ENCODE results near the gene SYT5.

- TF ChIP-seq CTCF (IDR thresholded peaks at IDR 0.05) (no peak), POLR2A (IDR thresholded peaks at IDR 0.05) (no peak)
These were observed 23.7 kb downstream of the SYT5 start for GRCh38 chr19:55156202-55157063.
